HepG2 (cell line): ENCODE data around the gene CRADD. TPM values are rescaled to one million over a fixed set of nuclear protein-coding genes. Genes with fewer than 3 reads are reported as not detected.

ENCODE experiments used
- ATAC-seq: fragments of 200-7000 bp; cut with Tn5 transposase; 3 replicates; pipeline ENCODE4 v1.9.1; 2020; ENCODE audit warnings: mild to moderate bottlenecking, moderate library complexity
- BruUV-seq: library from RNA; stranded (reverse); fragments of 400-500 nt; replicated peaks from 2 replicates; lab custom pipeline; 2021; lab: Mats Ljungman, UMichigan
- CTCF ChIA-PET: fragments of 300-600 bp; formaldehyde crosslinking; extraction: SDS; loops from one replicate; lab custom pipeline; 2021; ENCODE audit warnings: low total read pairs, inconsistent platforms, low intra/inter-chr PET ratio; lab: Yijun Ruan, JAX
- POLR2A ChIA-PET: fragments of 350-600 bp; sonication (Branson Sonifier 250); formaldehyde crosslinking; loops from one replicate; lab custom pipeline; 2020; ENCODE audit warnings: antibody characterized with exemption, inconsistent platforms; lab: Yijun Ruan, JAX
- DNase-seq: peaks from one replicate; pipeline ENCODE4 v3.0.0-alpha.2; 2015; ENCODE audit warnings: low spot score
- FAIRE-seq: peaks from 3 replicates; lab custom pipeline; 2011; peaks lifted over from hg19 to GRCh38; lab: Jason Lieb, UNC
- H2AFZ ChIP-seq: one replicate; pipeline ENCODE4 v1.6.1; 2011; ENCODE audit warnings: low read length, inconsistent platforms
- H3K27ac ChIP-seq: fragments of 300-600 bp; 3 replicates; pipeline ENCODE4 v1.8.0; 2011; ENCODE audit warnings: mixed run types, mild to moderate bottlenecking, mixed read lengths, low read length, inconsistent platforms; ENCODE audit not compliant: insufficient read depth; ENCODE audit errors: extremely low read length
- H3K27me3 ChIP-seq, 2 experiments: fragments of 200-600 bp in 1 of 2; 2 replicates in 1 of 2; 3 replicates in 1 of 2; pipeline versions ENCODE4 v1.6.0 to v1.8.0; 2011; ENCODE audit warnings: low read length in 2 of 2, mild to moderate bottlenecking in 2 of 2, moderate library complexity in 2 of 2, inconsistent platforms in 1 of 2; ENCODE audit not compliant: insufficient read depth in 2 of 2, control insufficient read depth in 1 of 2
- H3K36me3 ChIP-seq, 2 experiments: fragments of 200-600 bp in 1 of 2; replicated peaks in 1 of 2; 2 replicates in 1 of 2; 3 replicates in 1 of 2; pipeline versions ENCODE4 v1.5.1 to v1.8.0; 2011; ENCODE audit warnings: low read length in 2 of 2, inconsistent platforms in 1 of 2; ENCODE audit not compliant: insufficient read depth in 2 of 2, control insufficient read depth in 1 of 2
- H3K4me1 ChIP-seq: 2 replicates; pipeline ENCODE4 v1.5.1; 2012; ENCODE audit warnings: low read length, inconsistent platforms; ENCODE audit not compliant: insufficient read depth
- H3K4me2 ChIP-seq: 2 replicates; pipeline ENCODE4 v1.6.0; 2011; ENCODE audit warnings: low read depth, low read length, inconsistent platforms
- H3K4me3 ChIP-seq, 3 experiments: fragments of 200-600 bp in 1 of 3; sonication (generic), shearing (Covaris generic) in 1 of 3; replicated peaks in 1 of 3; 2 replicates each; pipeline ENCODE4 v1.5.1; 2011 to 2016; ENCODE audit warnings: low read length in 3 of 3, inconsistent platforms in 2 of 3, low read depth in 2 of 3, mild to moderate bottlenecking in 2 of 3, control low read depth in 1 of 3, mixed read lengths in 1 of 3; ENCODE audit not compliant: insufficient read depth in 1 of 3
- H3K79me2 ChIP-seq: one replicate; pipeline ENCODE4 v1.6.1; 2011; ENCODE audit warnings: low read length, inconsistent platforms; ENCODE audit not compliant: insufficient read depth
- H3K9ac ChIP-seq: 2 replicates; pipeline ENCODE4 v1.6.0; 2011; ENCODE audit warnings: mild to moderate bottlenecking, low read depth, low read length, inconsistent platforms; ENCODE audit not compliant: insufficient read depth
- H3K9me3 ChIP-seq: 2 replicates; pipeline ENCODE4 v1.5.1; 2012; ENCODE audit warnings: mild to moderate bottlenecking, low read length
- H4K20me1 ChIP-seq: 2 replicates; pipeline ENCODE4 v1.6.0; 2011; ENCODE audit warnings: inconsistent platforms, mild to moderate bottlenecking, low read length, moderate library complexity; ENCODE audit not compliant: insufficient read depth
- GMEB1 ChIP-seq: sonication (generic); formaldehyde crosslinking; IDR thresholded peaks from 2 replicates; pipeline ENCODE4 v1.5.1; 2020; ENCODE audit warnings: missing genetic modification reagents, mild to moderate bottlenecking, borderline replicate concordance
- ZFP41 ChIP-seq: sonication (generic); formaldehyde crosslinking; IDR thresholded peaks from 2 replicates; pipeline ENCODE4 v1.4.0; 2020; ENCODE audit warnings: mild to moderate bottlenecking, missing genetic modification reagents, borderline replicate concordance
- ZNF121 ChIP-seq: sonication (generic); formaldehyde crosslinking; IDR thresholded peaks from 2 replicates; pipeline ENCODE4 v1.5.0; 2020; ENCODE audit warnings: mild to moderate bottlenecking, missing genetic modification reagents
- WGBS: methylation state at CpG from one replicate; pipeline ENCODE4 v1.1.6; 2017; ENCODE audit warnings: low lambda C conversion rate; 5-methylcytosine and 5-hydroxymethylcytosine counted together
- in situ Hi-C: cut with HindIII; loops from 2 replicates; pipeline ENCODE4 v1.10.0; 2017; ENCODE audit warnings: low pct_unique_long_range_greater_than_20kb; ENCODE audit not compliant: extremely low pct_ligation_motif_present
- intact Hi-C: fragments of 100-400 bp; cut with micrococcal nuclease; formaldehyde crosslinking; loops from one replicate; pipeline ENCODE4 v1.10.0; 2022; ENCODE audit not compliant: unreplicated experiment
- polyA plus RNA-seq, 8 experiments: library from polyadenylated mRNA; depleted of rRNA in 3 of 8; stranded (reverse) in 7 of 8; unstranded in 1 of 8; fragments of >200 nt; fragmentation: Illumina TruSeq in 4 of 8; extraction: Trizol in 4 of 8; gene quantifications; 2 replicates each; pipeline versions ENCODE4 v1.2.1 to v1.2.3, GENCODE V29; 2011 to 2016; ENCODE audit warnings: low read depth in 4 of 8, missing spikeins in 1 of 8, mixed read lengths in 1 of 8; ENCODE audit not compliant: insufficient read depth in 1 of 8
- total RNA-seq, 5 experiments: library from RNA; depleted of rRNA; stranded (reverse); fragments of >200 nt; fragmentation: Illumina TruSeq; extraction: Trizol; gene quantifications; 2 replicates each; pipeline ENCODE4 v1.2.3, GENCODE V29; 2016; ENCODE audit warnings: low read depth in 1 of 5
- TF ChIP-seq, protein P1 (sequence below): sonication (generic); formaldehyde crosslinking; IDR thresholded peaks from 2 replicates; pipeline ENCODE4 v1.8.1; 2023; ENCODE audit warnings: mild to moderate bottlenecking, missing genetic modification reagents, borderline replicate concordance
- TF ChIP-seq, protein P2 (sequence below): sonication (generic); formaldehyde crosslinking; IDR thresholded peaks from 2 replicates; pipeline ENCODE4 v1.5.0; 2020; ENCODE audit warnings: mild to moderate bottlenecking, missing genetic modification reagents, borderline replicate concordance

Gene CRADD
- total and polyA plus RNA-seq, 2 of the 13 experiments (the other 11 are each of a cell fraction or from before 2014, with no cell fraction given), result 12.4 to 18.8 TPM

GRCh38 chr12:93762059-93762719 is 85.0 kb downstream of the CRADD start:
- H3K27me3 ChIP-seq, result no peaks in the 10 kb centered on the region
- no peaks in the 10 kb centered on the region for H4K20me1 ChIP-seq
- in situ Hi-C loops (no loop called here), intact Hi-C loops (no loop called here)
- ATAC-seq (no peak), DNase-seq (no peak), FAIRE-seq (no peak)
- H3K79me2 ChIP-seq, result no peaks in the 10 kb centered on the region
- no peaks in the 10 kb centered on the region for H3K9me3 ChIP-seq
- no peak overlapping the region for H3K4me2 ChIP-seq
- H2AFZ ChIP-seq, result no peak overlapping the region
- WGBS, result 57% methylated on average over 3 of the region's 3 CpGs
- H3K27ac ChIP-seq, result no peak overlapping the region
- no peaks in the 10 kb centered on the region for H3K36me3 ChIP-seq
- CTCF ChIA-PET, result no interaction called here
- H3K9ac ChIP-seq, result no peak overlapping the region
- TF ChIP-seq, protein P1, sequence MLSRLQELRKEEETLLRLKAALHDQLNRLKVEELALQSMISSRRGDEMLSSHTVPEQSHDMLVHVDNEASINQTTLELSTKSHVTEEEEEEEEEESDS (CRISPR knock-in tag), result no peak
- TF ChIP-seq ZNF121 (no peak), GMEB1 (CRISPR knock-in tag) (no peak), ZFP41 (CRISPR knock-in tag) (no peak)
- TF ChIP-seq, protein P2, sequence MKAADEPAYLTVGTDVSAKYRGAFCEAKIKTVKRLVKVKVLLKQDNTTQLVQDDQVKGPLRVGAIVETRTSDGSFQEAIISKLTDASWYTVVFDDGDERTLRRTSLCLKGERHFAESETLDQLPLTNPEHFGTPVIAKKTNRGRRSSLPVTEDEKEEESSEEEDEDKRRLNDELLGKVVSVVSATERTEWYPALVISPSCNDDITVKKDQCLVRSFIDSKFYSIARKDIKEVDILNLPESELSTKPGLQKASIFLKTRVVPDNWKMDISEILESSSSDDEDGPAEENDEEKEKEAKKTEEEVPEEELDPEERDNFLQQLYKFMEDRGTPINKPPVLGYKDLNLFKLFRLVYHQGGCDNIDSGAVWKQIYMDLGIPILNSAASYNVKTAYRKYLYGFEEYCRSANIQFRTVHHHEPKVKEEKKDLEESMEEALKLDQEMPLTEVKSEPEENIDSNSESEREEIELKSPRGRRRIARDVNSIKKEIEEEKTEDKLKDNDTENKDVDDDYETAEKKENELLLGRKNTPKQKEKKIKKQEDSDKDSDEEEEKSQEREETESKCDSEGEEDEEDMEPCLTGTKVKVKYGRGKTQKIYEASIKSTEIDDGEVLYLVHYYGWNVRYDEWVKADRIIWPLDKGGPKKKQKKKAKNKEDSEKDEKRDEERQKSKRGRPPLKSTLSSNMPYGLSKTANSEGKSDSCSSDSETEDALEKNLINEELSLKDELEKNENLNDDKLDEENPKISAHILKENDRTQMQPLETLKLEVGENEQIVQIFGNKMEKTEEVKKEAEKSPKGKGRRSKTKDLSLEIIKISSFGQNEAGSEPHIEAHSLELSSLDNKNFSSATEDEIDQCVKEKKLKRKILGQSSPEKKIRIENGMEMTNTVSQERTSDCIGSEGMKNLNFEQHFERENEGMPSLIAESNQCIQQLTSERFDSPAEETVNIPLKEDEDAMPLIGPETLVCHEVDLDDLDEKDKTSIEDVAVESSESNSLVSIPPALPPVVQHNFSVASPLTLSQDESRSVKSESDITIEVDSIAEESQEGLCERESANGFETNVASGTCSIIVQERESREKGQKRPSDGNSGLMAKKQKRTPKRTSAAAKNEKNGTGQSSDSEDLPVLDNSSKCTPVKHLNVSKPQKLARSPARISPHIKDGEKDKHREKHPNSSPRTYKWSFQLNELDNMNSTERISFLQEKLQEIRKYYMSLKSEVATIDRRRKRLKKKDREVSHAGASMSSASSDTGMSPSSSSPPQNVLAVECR (CRISPR knock-in tag), result no peak
- no peak overlapping the region for H3K4me3 ChIP-seq
- H3K4me1 ChIP-seq, result peaks cover 61% of the 10 kb centered on the region
- POLR2A ChIA-PET, result no interaction called here
- BruUV-seq, result no TSS peak
